Upper lobe of right lung (tissue), 1 donor: ENCODE results near the gene WASL. TPM values are rescaled to one million over a fixed set of nuclear protein-coding genes. Genes with fewer than 3 reads are reported as not detected.
A peak's percentile ranks its signal among the peaks of the same experiment; 100 is the strongest.

Experiments used
- ATAC-seq: fragments of 200-7000 bp; cut with Tn5 transposase; one replicate; pipeline ENCODE4 v1.9.1; 2020; ENCODE audit warnings: mild to moderate bottlenecking, moderate library complexity
- DNase-seq: peaks from one replicate; pipeline ENCODE4 v3.0.0-alpha.2; 2020
- H3K27ac ChIP-seq: fragments of 200-600 bp; one replicate; pipeline ENCODE4 v1.8.0; 2022
- H3K27me3 ChIP-seq: fragments of 200-600 bp; one replicate; pipeline ENCODE4 v1.8.0; 2022; ENCODE audit warnings: mild to moderate bottlenecking
- H3K36me3 ChIP-seq: fragments of 200-600 bp; one replicate; pipeline ENCODE4 v1.8.0; 2022
- H3K4me1 ChIP-seq: fragments of 200-600 bp; one replicate; pipeline ENCODE4 v1.8.0; 2022
- H3K4me3 ChIP-seq: fragments of 200-600 bp; one replicate; pipeline ENCODE4 v1.8.0; 2022; ENCODE audit warnings: mild to moderate bottlenecking
- H3K9me3 ChIP-seq: fragments of 200-600 bp; one replicate; pipeline ENCODE4 v1.8.0; 2022
- intact Hi-C: fragments of 100-400 bp; cut with DNase I; formaldehyde crosslinking; loops from one replicate; pipeline ENCODE4 v1.11.0; 2022
- total RNA-seq: library from RNA; stranded (reverse); fragmentation: NEBNext Ultra II Directional; extraction: Animal tissue kit (Norgen Biotek cat#: 25700); gene quantifications from one replicate; pipeline ENCODE4 v1.2.1, GENCODE V29; 2021
- TF ChIP-seq, protein P1 (sequence below): fragments of 200-600 bp; IDR thresholded peaks from one replicate; pipeline ENCODE4 v1.8.0; 2022; ENCODE audit warnings: antibody characterized with exemption
- donor health status: DM: no; HTN: yes; CAD: no; lungs with severe emphysema.

WASL gene
- total RNA-seq, 1 donor from 2014 or later = 40.0 TPM

DNA sequence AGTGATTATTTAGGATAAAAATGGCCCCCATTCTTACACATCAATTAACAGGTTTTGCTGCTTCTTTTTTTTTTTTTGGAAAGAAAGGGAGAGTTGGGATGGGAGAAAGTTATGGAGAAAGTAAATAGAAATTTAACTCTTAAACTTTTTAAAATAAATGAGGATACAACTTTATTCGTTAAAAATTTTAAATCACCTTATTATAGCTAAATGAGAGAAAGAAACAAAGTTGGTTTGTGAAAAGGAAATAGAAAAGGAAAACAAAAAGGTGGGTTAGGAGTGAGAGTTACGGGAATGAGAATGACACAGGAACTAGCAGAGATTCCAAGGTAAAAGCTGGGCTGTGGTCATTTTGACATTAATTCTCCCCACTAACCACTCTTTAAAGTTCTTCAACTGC is 58.3 kb downstream of the WASL start:
- H3K4me1 ChIP-seq = no peaks in the 10 kb centered on the region
- H3K36me3 ChIP-seq = peaks cover 82% of the 10 kb centered on the region
- no peak for ATAC-seq
- TF ChIP-seq, protein P1, sequence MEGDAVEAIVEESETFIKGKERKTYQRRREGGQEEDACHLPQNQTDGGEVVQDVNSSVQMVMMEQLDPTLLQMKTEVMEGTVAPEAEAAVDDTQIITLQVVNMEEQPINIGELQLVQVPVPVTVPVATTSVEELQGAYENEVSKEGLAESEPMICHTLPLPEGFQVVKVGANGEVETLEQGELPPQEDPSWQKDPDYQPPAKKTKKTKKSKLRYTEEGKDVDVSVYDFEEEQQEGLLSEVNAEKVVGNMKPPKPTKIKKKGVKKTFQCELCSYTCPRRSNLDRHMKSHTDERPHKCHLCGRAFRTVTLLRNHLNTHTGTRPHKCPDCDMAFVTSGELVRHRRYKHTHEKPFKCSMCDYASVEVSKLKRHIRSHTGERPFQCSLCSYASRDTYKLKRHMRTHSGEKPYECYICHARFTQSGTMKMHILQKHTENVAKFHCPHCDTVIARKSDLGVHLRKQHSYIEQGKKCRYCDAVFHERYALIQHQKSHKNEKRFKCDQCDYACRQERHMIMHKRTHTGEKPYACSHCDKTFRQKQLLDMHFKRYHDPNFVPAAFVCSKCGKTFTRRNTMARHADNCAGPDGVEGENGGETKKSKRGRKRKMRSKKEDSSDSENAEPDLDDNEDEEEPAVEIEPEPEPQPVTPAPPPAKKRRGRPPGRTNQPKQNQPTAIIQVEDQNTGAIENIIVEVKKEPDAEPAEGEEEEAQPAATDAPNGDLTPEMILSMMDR = no peak
- no peak overlapping the region for H3K27ac ChIP-seq
- DNase-seq = no peak
- no peak overlapping the region for H3K4me3 ChIP-seq
- H3K9me3 ChIP-seq = no peaks in the 10 kb centered on the region
- H3K27me3 ChIP-seq = no peaks in the 10 kb centered on the region
- intact Hi-C loops = no loop called here

DNA sequence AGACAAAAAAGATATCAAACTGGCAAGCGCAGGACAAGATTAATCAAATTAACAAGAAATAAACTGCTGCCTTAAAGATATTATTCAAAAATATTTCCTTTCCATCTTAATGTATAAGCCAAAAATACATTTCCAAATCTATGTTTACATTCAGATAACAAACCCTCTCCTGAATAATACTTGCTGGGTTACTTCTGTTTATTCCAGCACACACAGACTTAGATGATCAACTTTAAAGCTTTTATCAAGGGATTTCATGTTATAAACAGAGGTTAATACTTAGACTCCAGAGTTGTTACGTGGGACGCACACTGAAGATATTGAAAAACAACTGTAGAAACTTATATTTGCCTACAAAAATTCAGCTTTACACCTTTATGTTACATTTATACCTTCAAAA is 59.6 kb downstream of the WASL start:
- TF ChIP-seq, protein P1 = no peak
- H3K27ac ChIP-seq = no peak overlapping the region
- H3K4me3 ChIP-seq = no peak overlapping the region
- DNase-seq (no peak), ATAC-seq (no peak)
- intact Hi-C loops = no loop called here
- H3K27me3 ChIP-seq = no peaks in the 10 kb centered on the region
- no peaks in the 10 kb centered on the region for H3K9me3 ChIP-seq
- no peaks in the 10 kb centered on the region for H3K4me1 ChIP-seq
- peaks cover 82% of the 10 kb centered on the region for H3K36me3 ChIP-seq

DNA sequence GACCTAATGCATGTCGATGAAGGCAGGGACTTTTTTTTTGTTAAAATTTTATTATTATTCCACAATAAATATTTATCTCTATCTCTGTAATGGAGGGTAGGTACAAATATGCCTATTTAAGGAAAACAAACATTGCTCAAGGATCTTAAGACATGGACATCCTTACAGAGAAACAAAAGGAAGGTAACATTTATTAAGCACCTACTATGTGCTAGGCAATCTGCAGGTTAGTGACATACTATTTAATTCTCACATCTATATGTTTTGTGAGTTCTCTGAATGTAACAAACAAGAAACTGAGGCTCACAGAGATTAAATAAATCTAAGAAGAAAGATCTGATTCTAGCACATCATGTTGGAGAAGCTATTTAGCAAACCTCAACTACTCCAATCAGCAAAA is 61.1 kb downstream of the WASL start:
- Histone ChIP-seq H3K9me3 (no peaks in the 10 kb centered on the region), H3K27ac (no peak overlapping the region), H3K4me1 (peaks cover 4% of the 10 kb centered on the region), H3K4me3 (no peak overlapping the region), H3K27me3 (no peaks in the 10 kb centered on the region), H3K36me3 (peaks cover 74% of the 10 kb centered on the region)
- ATAC-seq (no peak), DNase-seq (no peak)
- TF ChIP-seq, protein P1 = no peak
- intact Hi-C loops = no loop called here

DNA sequence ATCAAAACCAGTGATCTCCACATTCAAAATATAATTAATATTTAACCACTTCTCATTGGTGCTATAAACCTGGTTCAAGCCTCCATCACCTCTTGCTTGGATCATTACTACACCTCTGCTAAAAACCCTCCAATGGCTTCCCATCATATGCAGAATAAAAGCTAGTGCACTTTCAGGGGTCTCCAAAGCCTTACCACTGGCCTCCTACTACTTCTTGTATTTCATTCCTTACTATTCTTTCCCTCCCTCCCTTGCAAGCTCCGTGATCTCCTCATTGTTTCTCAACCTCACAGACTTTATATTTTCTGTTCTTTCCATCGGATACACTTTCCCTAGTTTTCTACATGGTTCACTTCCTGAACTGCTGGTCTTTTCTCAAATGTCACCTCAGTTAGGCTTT is 61.6 kb downstream of the WASL start:
- Histone ChIP-seq H3K27ac (no peak overlapping the region), H3K36me3 (peaks cover 69% of the 10 kb centered on the region), H3K4me3 (no peak overlapping the region), H3K9me3 (no peaks in the 10 kb centered on the region), H3K4me1 (peaks cover 8% of the 10 kb centered on the region), H3K27me3 (no peaks in the 10 kb centered on the region)
- ATAC-seq (no peak), DNase-seq (no peak)
- TF ChIP-seq, protein P1 = no peak
- intact Hi-C loops = no loop called here

DNA sequence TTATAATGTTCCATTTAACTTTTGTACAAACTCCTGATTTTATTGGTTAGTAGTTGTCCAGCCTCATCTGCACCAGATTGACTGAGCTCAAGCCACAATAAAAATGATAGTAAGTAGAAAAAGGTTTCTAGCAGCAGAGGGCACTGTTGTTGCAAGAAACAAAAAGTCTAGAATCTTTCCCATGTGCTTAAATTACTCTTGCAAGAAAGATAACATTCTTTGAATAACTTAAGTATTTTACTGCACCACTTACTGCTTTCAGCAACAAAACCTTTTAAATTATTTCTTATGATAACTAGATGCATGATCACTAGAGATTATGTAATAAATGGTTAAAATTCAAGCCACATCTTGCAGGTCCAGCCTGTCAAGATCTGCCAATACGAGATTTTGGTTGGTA is 66.1 kb downstream of the WASL start:
- H3K27me3 ChIP-seq = no peaks in the 10 kb centered on the region
- H3K4me3 ChIP-seq = no peak overlapping the region
- H3K4me1 ChIP-seq = peaks cover 28% of the 10 kb centered on the region
- TF ChIP-seq, protein P1 = peak; percentile 63
- intact Hi-C loops = no loop called here
- no peak overlapping the region for H3K27ac ChIP-seq
- peaks cover 37% of the 10 kb centered on the region for H3K36me3 ChIP-seq
- ATAC-seq (peak; percentile 72), DNase-seq (no peak)
- H3K9me3 ChIP-seq = no peaks in the 10 kb centered on the region

DNA sequence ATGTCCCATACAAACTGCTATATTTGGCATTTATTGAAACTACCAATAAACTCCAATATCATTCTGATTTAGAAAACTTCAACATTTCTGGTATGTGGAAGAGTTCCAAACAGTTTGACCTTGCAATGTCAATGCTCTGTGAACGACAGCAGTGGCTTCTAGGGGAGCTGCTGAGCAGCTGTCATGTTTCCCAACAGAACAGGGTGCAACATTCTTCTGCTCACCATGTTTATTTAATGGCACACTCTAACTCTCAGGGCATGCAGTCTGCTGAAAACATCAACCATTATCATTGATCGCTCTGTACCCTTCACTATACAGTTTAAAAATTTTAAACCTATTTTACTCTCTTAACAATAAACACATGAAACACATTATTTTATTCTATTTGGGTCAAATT is 67.2 kb downstream of the WASL start:
- Histone ChIP-seq H3K4me3 (no peak overlapping the region), H3K27me3 (no peaks in the 10 kb centered on the region), H3K4me1 (peaks cover 28% of the 10 kb centered on the region), H3K36me3 (peaks cover 35% of the 10 kb centered on the region), H3K9me3 (no peaks in the 10 kb centered on the region), H3K27ac (no peak overlapping the region)
- TF ChIP-seq, protein P1 = no peak
- DNase-seq = no peak
- intact Hi-C loops = no loop called here
- peak; percentile 67 for ATAC-seq
